ENCODE measurements around the gene NUAK1.

DNA sequence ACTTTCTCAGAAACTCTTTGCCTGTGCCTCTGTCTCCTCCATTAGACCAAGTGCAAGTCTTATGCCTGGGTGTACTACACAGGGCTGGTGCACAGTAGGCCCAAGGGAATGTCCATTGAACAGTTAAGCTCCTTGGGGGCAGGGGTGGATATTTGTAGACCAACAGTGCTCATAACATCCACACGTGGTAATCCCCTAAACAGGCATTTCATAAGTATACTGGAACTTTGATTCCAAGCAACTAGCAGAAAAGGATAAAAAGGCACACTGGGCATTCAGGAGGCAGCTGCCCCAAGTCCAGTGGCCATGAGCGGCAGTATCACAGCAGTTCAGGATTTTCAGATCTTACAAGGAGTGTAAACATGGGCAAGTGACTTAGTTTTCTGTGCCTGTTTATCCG, 16.8 kb downstream of the NUAK1 start:
- no peak for TF ChIP-seq POLR2A (IDR thresholded peaks at IDR 0.05; ENCODE audit: borderline replicate concordance, extremely low read depth, insufficient read depth, insufficient read length)
- TF ChIP-seq MAX (IDR thresholded peaks at IDR 0.05), result no peak
- TF ChIP-seq CTCF (IDR thresholded peaks at IDR 0.05 in 2 of 3, conservative IDR thresholded peaks at IDR 0.05 in 1 of 3; ENCODE audit: borderline replicate concordance in 1 of 3, insufficient read depth in 1 of 3, low read depth in 2 of 3, low read length in 2 of 3), result no peak
- no peak for TF ChIP-seq CBX3 (IDR thresholded peaks at IDR 0.05; ENCODE audit: low read depth)
- no peak for TF ChIP-seq SP1 (IDR thresholded peaks at IDR 0.05; ENCODE audit: low read depth)
- TF ChIP-seq, protein P1, sequence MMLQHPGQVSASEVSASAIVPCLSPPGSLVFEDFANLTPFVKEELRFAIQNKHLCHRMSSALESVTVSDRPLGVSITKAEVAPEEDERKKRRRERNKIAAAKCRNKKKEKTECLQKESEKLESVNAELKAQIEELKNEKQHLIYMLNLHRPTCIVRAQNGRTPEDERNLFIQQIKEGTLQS (IDR thresholded peaks at IDR 0.05), result no peak
- no peak for TF ChIP-seq EGR1 (IDR thresholded peaks at IDR 0.05; ENCODE audit: low read depth)
- no peak for TF ChIP-seq SIN3A (IDR thresholded peaks at IDR 0.05; ENCODE audit: low read depth)
- TF ChIP-seq ZFX (IDR thresholded peaks at IDR 0.05), result no peak

All from HCT116 (cell line).